Trophoblast cell (in vitro differentiated cells and primary cell): Measurements from ENCODE around the gene ERBB2.

Source experiments
- DNase-seq, 2 donors: peaks; one replicate each; pipeline ENCODE4 v3.0.0-alpha.2; 2016
- H2AFZ ChIP-seq: 2 replicates; pipeline ENCODE4 v1.6.1; 2013; ENCODE audit warnings: low read length, moderate library complexity, mild to moderate bottlenecking; ENCODE audit not compliant: insufficient read depth, poor library complexity
- H2AK5ac ChIP-seq: 2 replicates; pipeline ENCODE4 v1.6.1; 2013; ENCODE audit warnings: mild to moderate bottlenecking, low read length
- H2BK120ac ChIP-seq: 2 replicates; pipeline ENCODE4 v1.6.1; 2013; ENCODE audit warnings: low read length, mild to moderate bottlenecking, moderate library complexity; ENCODE audit not compliant: insufficient read depth, poor library complexity
- H2BK12ac ChIP-seq: 2 replicates; pipeline ENCODE4 v1.6.1; 2013; ENCODE audit warnings: mild to moderate bottlenecking, low read length, moderate library complexity
- H2BK5ac ChIP-seq: 2 replicates; pipeline ENCODE4 v1.6.1; 2013; ENCODE audit warnings: low read length, low read depth, moderate library complexity, mild to moderate bottlenecking; ENCODE audit not compliant: poor library complexity
- H3K14ac ChIP-seq: 2 replicates; pipeline ENCODE4 v1.6.1; 2013; ENCODE audit warnings: mild to moderate bottlenecking, low read length
- H3K18ac ChIP-seq: 2 replicates; pipeline ENCODE4 v1.6.1; 2013; ENCODE audit warnings: mild to moderate bottlenecking, low read length
- H3K23ac ChIP-seq: 2 replicates; pipeline ENCODE4 v1.6.1; 2013; ENCODE audit warnings: low read length
- H3K27ac ChIP-seq: 2 replicates; pipeline ENCODE4 v1.5.1; 2013; ENCODE audit warnings: low read depth, mild to moderate bottlenecking, inconsistent platforms, low read length, moderate library complexity
- H3K27me3 ChIP-seq: 2 replicates; pipeline ENCODE4 v1.6.1; 2013; ENCODE audit warnings: inconsistent platforms, mild to moderate bottlenecking, low read length, moderate library complexity; ENCODE audit not compliant: insufficient read depth
- H3K36me3 ChIP-seq, 2 experiments: 1 replicate in 1 of 2; 2 replicates in 1 of 2; pipeline ENCODE4 v1.6.1; 2013; ENCODE audit warnings: low read length in 2 of 2, mild to moderate bottlenecking in 2 of 2, moderate library complexity in 1 of 2; ENCODE audit not compliant: insufficient read depth in 2 of 2, control insufficient read depth in 1 of 2
- H3K4ac ChIP-seq: 2 replicates; pipeline ENCODE4 v1.6.1; 2013; ENCODE audit warnings: low read depth, mild to moderate bottlenecking, low read length, moderate library complexity
- H3K4me1 ChIP-seq, 2 experiments: 1 replicate in 1 of 2; 2 replicates in 1 of 2; pipeline ENCODE4 v1.6.1; 2013; ENCODE audit warnings: low read length in 2 of 2, mild to moderate bottlenecking in 2 of 2, moderate library complexity in 1 of 2; ENCODE audit not compliant: insufficient read depth in 2 of 2, control insufficient read depth in 1 of 2
- H3K4me2 ChIP-seq: 2 replicates; pipeline ENCODE4 v1.6.1; 2013; ENCODE audit warnings: inconsistent platforms, mild to moderate bottlenecking, low read length, moderate library complexity
- H3K4me3 ChIP-seq: 2 replicates; pipeline ENCODE4 v1.5.1; 2013; ENCODE audit warnings: mild to moderate bottlenecking, low read depth, low read length, inconsistent platforms
- H3K79me1 ChIP-seq: one replicate; pipeline ENCODE4 v1.6.1; 2013; ENCODE audit warnings: low read length
- H3K79me2 ChIP-seq: 2 replicates; pipeline ENCODE4 v1.6.1; 2013; ENCODE audit warnings: low read length, mild to moderate bottlenecking; ENCODE audit not compliant: control insufficient read depth, insufficient read depth, poor library complexity
- H3K9ac ChIP-seq: 2 replicates; pipeline ENCODE4 v1.6.1; 2013; ENCODE audit warnings: mild to moderate bottlenecking, low read length
- H3K9me3 ChIP-seq: 2 replicates; pipeline ENCODE4 v1.6.1; 2013; ENCODE audit warnings: low read depth, mild to moderate bottlenecking, control low read depth, inconsistent platforms, low read length; ENCODE audit not compliant: insufficient read depth
- H4K12ac ChIP-seq: 2 replicates; pipeline ENCODE4 v1.6.1; 2013; ENCODE audit warnings: low read depth, mild to moderate bottlenecking, low read length, moderate library complexity
- H4K8ac ChIP-seq: 2 replicates; pipeline ENCODE4 v1.6.1; 2013; ENCODE audit warnings: low read depth, mild to moderate bottlenecking, low read length, moderate library complexity
- H4K91ac ChIP-seq: one replicate; pipeline ENCODE4 v1.6.1; 2013; ENCODE audit warnings: low read depth, mild to moderate bottlenecking, low read length, moderate library complexity
- WGBS: extraction: QIAGEN DNeasy Blood & Tissue Kit; methylation state at CpG from one replicate; pipeline ENCODE4 v1.1.7; 2013; ENCODE audit warnings: missing lambda C conversion rate; ENCODE audit not compliant: insufficient read length, insufficient coverage; ENCODE audit errors: extremely low coverage; 5-methylcytosine and 5-hydroxymethylcytosine counted together

ERBB2 gene

DNA sequence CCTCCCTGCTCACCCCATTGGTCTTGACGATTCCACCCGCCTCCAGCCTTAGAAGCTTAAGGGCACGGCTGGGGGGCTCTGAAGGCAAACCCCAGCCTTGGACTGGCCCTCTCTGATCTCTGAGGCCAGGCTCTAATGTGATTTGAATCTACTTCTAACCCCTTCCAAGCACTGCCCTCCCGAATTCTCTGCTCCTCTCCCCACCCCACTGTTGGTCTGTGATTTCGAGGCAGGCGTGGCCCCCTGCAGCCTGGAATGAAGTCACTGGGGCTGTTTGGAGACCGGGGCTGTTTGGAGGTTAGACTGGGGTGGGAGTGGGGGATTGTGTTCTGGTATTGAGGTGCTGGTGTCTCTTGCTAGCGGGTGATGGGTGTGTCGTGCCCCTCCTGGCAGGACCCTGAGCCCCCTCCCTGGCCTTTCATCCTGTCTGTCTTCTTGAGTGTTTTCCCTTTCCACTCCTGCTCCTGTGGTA is 40.1 kb downstream of the ERBB2 start:
- peak overlapping the region; percentile 77 for H2AFZ ChIP-seq
- peak overlapping the region; percentile 76 for H3K18ac ChIP-seq
- H2BK12ac ChIP-seq = peak overlapping the region; percentile 39
- peak; percentile 20 to 42 for DNase-seq
- peak overlapping the region; percentile 69 for H2BK120ac ChIP-seq
- H2BK5ac ChIP-seq = peak overlapping the region; percentile 25
- no peak overlapping the region for H3K23ac ChIP-seq
- no peak overlapping the region for H3K9ac ChIP-seq
- peak overlapping the region; percentile 85 for H3K4me2 ChIP-seq
- peaks cover 18% of the 10 kb centered on the region for H3K79me1 ChIP-seq
- H4K12ac ChIP-seq = peak overlapping the region; percentile 59
- no CpG with 5 or more reads among the region's 9 CpGs for WGBS
- H2AK5ac ChIP-seq = peak overlapping the region; percentile 85
- H3K27me3 ChIP-seq = no peaks in the 10 kb centered on the region
- H4K91ac ChIP-seq = peak overlapping the region; percentile 87
- H3K4me1 ChIP-seq = peaks cover 12 to 28% of the 10 kb centered on the region in 2 experiments
- H3K9me3 ChIP-seq = no peaks in the 10 kb centered on the region
- H3K79me2 ChIP-seq = peaks cover 8% of the 10 kb centered on the region
- peak overlapping the region; percentile 57 for H3K4ac ChIP-seq
- peak overlapping the region; percentile 3 for H3K27ac ChIP-seq
- peak overlapping the region; percentile 38 for H3K4me3 ChIP-seq
- peak overlapping the region; percentile 87 for H4K8ac ChIP-seq
- peaks cover 16 to 19% of the 10 kb centered on the region in 2 experiments for H3K36me3 ChIP-seq
- H3K14ac ChIP-seq = peak overlapping the region; percentile 86

DNA sequence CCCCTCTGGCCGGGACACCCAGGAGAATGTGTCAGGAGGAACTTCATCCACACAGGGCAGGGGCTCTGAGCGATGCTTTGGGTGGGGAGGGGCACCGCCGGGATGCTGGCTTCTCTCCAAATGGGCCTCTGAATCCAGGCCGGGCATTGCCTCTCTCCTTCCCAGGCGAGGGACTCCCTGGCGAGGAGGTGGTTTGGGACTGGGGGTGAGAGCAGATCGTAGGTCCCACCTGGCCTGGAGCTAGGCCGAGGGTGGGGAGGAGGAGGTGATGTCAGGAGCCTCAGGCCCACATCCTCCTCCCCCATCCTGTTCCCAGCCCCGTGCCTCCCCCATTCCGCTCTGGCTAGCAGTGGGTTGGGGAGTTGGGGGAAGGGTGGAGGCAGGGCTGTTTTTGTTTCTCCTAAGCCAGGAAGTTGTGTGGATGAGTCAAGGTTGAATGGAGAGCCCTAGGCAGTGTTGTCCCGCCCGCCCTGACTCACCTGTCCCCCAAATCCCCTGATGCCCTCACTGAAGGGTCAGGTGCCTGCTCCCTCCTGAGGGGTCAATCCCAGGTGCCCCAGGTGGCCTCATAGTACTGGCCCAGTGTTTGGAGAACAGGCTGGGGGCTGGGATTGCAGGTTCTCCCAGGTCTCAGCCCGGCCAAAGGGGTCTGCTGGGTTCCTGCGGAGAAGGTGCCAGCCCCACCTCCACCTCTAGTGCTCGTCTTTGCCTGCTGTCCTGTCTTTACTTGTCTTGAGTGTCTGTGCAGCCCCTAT is 40.7 kb downstream of the ERBB2 start:
- Histone ChIP-seq H3K4me2 (peak overlapping the region; percentile 85), H4K12ac (peak overlapping the region; percentile 47), H4K8ac (peak overlapping the region; percentile 87), H2AK5ac (peak overlapping the region; percentile 85), H2BK12ac (peak overlapping the region; percentile 39), H3K14ac (peak overlapping the region; percentile 86), H3K18ac (peak overlapping the region; percentile 76), H2BK5ac (peak overlapping the region; percentile 25), H3K23ac (no peak overlapping the region), H3K36me3 (peaks cover 22 to 23% of the 10 kb centered on the region in 2 experiments), H4K91ac (peak overlapping the region; percentile 87), H3K27ac (peak overlapping the region; percentile 3), H3K4me3 (no peak overlapping the region), H3K9me3 (no peaks in the 10 kb centered on the region), H3K79me1 (peaks cover 18% of the 10 kb centered on the region), H2BK120ac (peak overlapping the region; percentile 69), H3K9ac (no peak overlapping the region), H3K4ac (peak overlapping the region; percentile 57), H3K79me2 (peaks cover 8% of the 10 kb centered on the region), H3K4me1 (peaks cover 12 to 27% of the 10 kb centered on the region in 2 experiments), H2AFZ (peak overlapping the region; percentile 77), H3K27me3 (no peaks in the 10 kb centered on the region)
- WGBS = no CpG with 5 or more reads among the region's 16 CpGs
- DNase-seq = no peak

DNA sequence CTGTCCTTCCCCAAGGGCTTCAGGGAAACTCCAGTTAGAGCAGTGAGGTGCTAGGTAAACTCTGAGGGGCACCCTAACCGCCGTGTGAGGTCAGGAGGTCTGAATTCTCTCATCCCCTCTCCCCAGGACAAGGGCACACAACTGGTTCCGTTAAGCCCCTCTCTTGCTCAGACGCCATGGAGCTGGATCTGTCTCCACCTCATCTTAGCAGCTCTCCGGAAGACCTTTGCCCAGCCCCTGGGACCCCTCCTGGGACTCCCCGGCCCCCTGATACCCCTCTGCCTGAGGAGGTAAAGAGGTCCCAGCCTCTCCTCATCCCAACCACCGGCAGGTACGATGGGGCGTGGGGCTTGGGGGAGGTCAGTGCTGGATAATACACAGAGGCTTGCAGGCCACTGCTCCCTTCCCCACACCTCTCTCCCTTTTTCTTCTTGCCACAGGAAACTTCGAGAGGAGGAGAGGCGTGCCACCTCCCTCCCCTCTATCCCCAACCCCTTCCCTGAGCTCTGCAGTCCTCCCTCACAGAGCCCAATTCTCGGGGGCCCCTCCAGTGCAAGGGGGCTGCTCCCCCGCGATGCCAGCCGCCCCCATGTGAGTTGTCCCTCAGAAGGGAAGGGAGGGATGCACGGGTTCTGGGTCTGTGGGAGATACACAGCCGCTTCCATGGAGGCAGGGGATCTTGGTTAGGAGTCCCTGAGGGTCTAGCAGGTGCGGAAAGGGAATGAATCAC is 42.4 kb downstream of the ERBB2 start:
- no peak overlapping the region for H2AK5ac ChIP-seq
- peaks cover 8% of the 10 kb centered on the region for H3K79me2 ChIP-seq
- no peak overlapping the region for H4K8ac ChIP-seq
- no peak overlapping the region for H3K4me3 ChIP-seq
- H3K79me1 ChIP-seq = peaks cover 18% of the 10 kb centered on the region
- H4K12ac ChIP-seq = no peak overlapping the region
- no peak overlapping the region for H2AFZ ChIP-seq
- H2BK12ac ChIP-seq = no peak overlapping the region
- no peak overlapping the region for H2BK120ac ChIP-seq
- H3K4me1 ChIP-seq = peaks cover 12 to 25% of the 10 kb centered on the region in 2 experiments
- H4K91ac ChIP-seq = no peak overlapping the region
- H3K4ac ChIP-seq = no peak overlapping the region
- no peak for DNase-seq
- no peak overlapping the region for H3K23ac ChIP-seq
- H3K4me2 ChIP-seq = no peak overlapping the region
- no CpG with 5 or more reads among the region's 18 CpGs for WGBS
- no peak overlapping the region for H3K14ac ChIP-seq
- H3K9ac ChIP-seq = no peak overlapping the region
- H3K9me3 ChIP-seq = no peaks in the 10 kb centered on the region
- H2BK5ac ChIP-seq = no peak overlapping the region
- no peaks in the 10 kb centered on the region for H3K27me3 ChIP-seq
- no peak overlapping the region for H3K27ac ChIP-seq
- H3K36me3 ChIP-seq = peaks cover 32 to 34% of the 10 kb centered on the region in 2 experiments
- H3K18ac ChIP-seq = no peak overlapping the region

DNA sequence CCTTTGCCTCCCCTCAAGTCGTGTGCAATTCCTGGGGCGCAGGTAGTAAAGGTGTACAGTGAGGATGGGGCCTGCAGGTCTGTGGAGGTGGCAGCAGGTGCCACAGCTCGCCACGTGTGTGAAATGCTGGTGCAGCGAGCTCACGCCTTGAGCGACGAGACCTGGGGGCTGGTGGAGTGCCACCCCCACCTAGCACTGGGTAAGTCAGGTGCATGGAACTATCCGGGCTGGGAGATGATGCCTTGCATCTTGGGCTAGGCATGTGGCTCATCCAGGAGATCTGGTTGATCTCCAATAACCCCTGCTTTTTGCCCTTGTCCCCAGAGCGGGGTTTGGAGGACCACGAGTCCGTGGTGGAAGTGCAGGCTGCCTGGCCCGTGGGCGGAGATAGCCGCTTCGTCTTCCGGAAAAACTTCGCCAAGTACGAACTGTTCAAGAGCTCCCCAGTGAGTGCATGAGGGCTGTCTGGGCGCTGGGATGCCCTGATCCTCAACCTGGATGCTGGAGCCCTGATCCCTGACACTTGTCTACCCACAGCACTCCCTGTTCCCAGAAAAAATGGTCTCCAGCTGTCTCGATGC is 43.1 kb downstream of the ERBB2 start:
- Histone ChIP-seq H3K9me3 (no peaks in the 10 kb centered on the region), H3K36me3 (peaks cover 32 to 34% of the 10 kb centered on the region in 2 experiments), H3K27ac (no peak overlapping the region), H3K9ac (no peak overlapping the region), H3K4me2 (no peak overlapping the region), H2AFZ (no peak overlapping the region), H3K79me2 (peaks cover 8% of the 10 kb centered on the region), H4K91ac (no peak overlapping the region), H3K27me3 (no peaks in the 10 kb centered on the region), H3K4me1 (peaks cover 12 to 19% of the 10 kb centered on the region in 2 experiments), H2BK5ac (no peak overlapping the region), H3K79me1 (peaks cover 16% of the 10 kb centered on the region), H3K4me3 (no peak overlapping the region), H4K8ac (no peak overlapping the region), H3K18ac (no peak overlapping the region), H2BK12ac (no peak overlapping the region), H4K12ac (no peak overlapping the region), H3K23ac (no peak overlapping the region), H2BK120ac (no peak overlapping the region), H3K14ac (no peak overlapping the region), H2AK5ac (no peak overlapping the region), H3K4ac (no peak overlapping the region)
- DNase-seq = no peak
- WGBS = no CpG with 5 or more reads among the region's 21 CpGs
